ENCODE results near the gene DAZL.

- TF ChIP-seq POLR2A (IDR thresholded peaks at IDR 0.05; ENCODE audit: low read depth, low read length), result no peak
- TF ChIP-seq CREM (IDR thresholded peaks at IDR 0.05; ENCODE audit: low read depth), result no peak
- no peak for TF ChIP-seq JUND (IDR thresholded peaks at IDR 0.05; ENCODE audit: low read depth, low read length)
- no peak for TF ChIP-seq EED (IDR thresholded peaks at IDR 0.05; ENCODE audit: low read depth)
- TF ChIP-seq WRNIP1 (IDR thresholded peaks at IDR 0.05; ENCODE audit: borderline replicate concordance, low read depth, low read length), result no peak
- no peak for TF ChIP-seq SMC3 (IDR thresholded peaks at IDR 0.05; ENCODE audit: borderline replicate concordance, low read length)
- TF ChIP-seq HDAC2 (IDR thresholded peaks at IDR 0.05), result no peak
- no peak for TF ChIP-seq USF2 (IDR thresholded peaks at IDR 0.05; ENCODE audit: borderline replicate concordance, low read depth, low read length)
- TF ChIP-seq EZH2 (IDR thresholded peaks at IDR 0.05; ENCODE audit: borderline replicate concordance, control insufficient read depth, low read depth, low read length), result no peak
- no peak for TF ChIP-seq CTCF (IDR thresholded peaks at IDR 0.05 in 2 of 3, conservative IDR thresholded peaks at IDR 0.05 in 1 of 3; ENCODE audit: control insufficient read depth in 2 of 3, extremely low read depth in 1 of 3, insufficient read depth in 1 of 3, low read depth in 3 of 3, low read length in 3 of 3)
- no peak for TF ChIP-seq TCF7 (IDR thresholded peaks at IDR 0.05; ENCODE audit: borderline replicate concordance)
- no peak for TF ChIP-seq YY1 (IDR thresholded peaks at IDR 0.05; ENCODE audit: low read depth, low read length)
- TF ChIP-seq POLR2AphosphoS2 (IDR thresholded peaks at IDR 0.05; ENCODE audit: low read depth, low read length), result no peak
- TF ChIP-seq CBX5 (IDR thresholded peaks at IDR 0.05; ENCODE audit: low read depth), result no peak
These were observed 3.6 kb upstream of the DAZL start for GRCh38 chr3:16608816-16609215.
